HEK293 (cell line): ENCODE data around the gene PPP4R2.

ENCODE experiments used
- BCL6B ChIP-seq: fragments of 450-650 bp; formaldehyde crosslinking; IDR thresholded peaks from 2 replicates; pipeline ENCODE4 v1.5.1; 2017; ENCODE audit warnings: missing biosample characterization, missing genetic modification characterization
- FEZF1 ChIP-seq: fragments of 450-650 bp; formaldehyde crosslinking; IDR thresholded peaks from 2 replicates; pipeline ENCODE4 v1.5.1; 2016; ENCODE audit warnings: missing biosample characterization, missing genetic modification characterization
- GFI1B ChIP-seq: fragments of 450-650 bp; formaldehyde crosslinking; IDR thresholded peaks from 2 replicates; pipeline ENCODE4 v1.5.1; 2016; ENCODE audit warnings: missing biosample characterization, missing genetic modification characterization
- GLIS1 ChIP-seq: fragments of 450-650 bp; formaldehyde crosslinking; IDR thresholded peaks from 2 replicates; pipeline ENCODE4 v1.5.1; 2016; ENCODE audit warnings: missing biosample characterization, missing genetic modification characterization
- KLF7 ChIP-seq: fragments of 450-650 bp; formaldehyde crosslinking; IDR thresholded peaks from 2 replicates; pipeline ENCODE4 v1.5.1; 2016; ENCODE audit warnings: missing biosample characterization, missing genetic modification characterization, borderline replicate concordance
- KLF8 ChIP-seq: fragments of 450-650 bp; formaldehyde crosslinking; IDR thresholded peaks from 2 replicates; pipeline ENCODE4 v1.5.1; 2016; ENCODE audit warnings: missing biosample characterization, missing genetic modification characterization
- OSR2 ChIP-seq: fragments of 450-650 bp; formaldehyde crosslinking; IDR thresholded peaks from 2 replicates; pipeline ENCODE4 v1.5.1; 2016; ENCODE audit warnings: missing biosample characterization, missing genetic modification characterization
- PATZ1 ChIP-seq: fragments of 450-650 bp; formaldehyde crosslinking; IDR thresholded peaks from 2 replicates; pipeline ENCODE4 v1.5.1; 2016; ENCODE audit warnings: missing biosample characterization, missing genetic modification characterization
- PRDM10 ChIP-seq: fragments of 450-650 bp; formaldehyde crosslinking; IDR thresholded peaks from 2 replicates; pipeline ENCODE4 v1.5.1; 2016; ENCODE audit warnings: missing biosample characterization, missing genetic modification characterization
- PRDM4 ChIP-seq: fragments of 450-650 bp; formaldehyde crosslinking; IDR thresholded peaks from 2 replicates; pipeline ENCODE4 v1.5.1; 2017; ENCODE audit warnings: missing biosample characterization, missing genetic modification characterization
- RBAK ChIP-seq: fragments of 450-650 bp; formaldehyde crosslinking; IDR thresholded peaks from 2 replicates; pipeline ENCODE4 v1.5.1; 2016; ENCODE audit warnings: missing biosample characterization, missing genetic modification characterization
- TRIM28 ChIP-seq: IDR thresholded peaks from 2 replicates; pipeline ENCODE4 v1.6.1; 2011; ENCODE audit warnings: low read length, control low read depth, borderline replicate concordance
- ZBTB17 ChIP-seq: fragments of 450-650 bp; formaldehyde crosslinking; IDR thresholded peaks from 2 replicates; pipeline ENCODE4 v1.5.1; 2016; ENCODE audit warnings: missing biosample characterization, missing genetic modification characterization
- ZBTB44 ChIP-seq: fragments of 450-650 bp; IDR thresholded peaks from 2 replicates; pipeline ENCODE4 v1.5.1; 2018; ENCODE audit warnings: missing biosample characterization, mild to moderate bottlenecking, missing genetic modification characterization
- ZFHX2 ChIP-seq: fragments of 450-650 bp; formaldehyde crosslinking; conservative IDR thresholded peaks from 2 replicates; pipeline ENCODE4 v1.5.1; 2016; ENCODE audit warnings: missing biosample characterization, missing genetic modification characterization
- ZNF112 ChIP-seq: fragments of 450-650 bp; formaldehyde crosslinking; IDR thresholded peaks from 2 replicates; pipeline ENCODE4 v1.5.0; 2017; ENCODE audit warnings: missing biosample characterization, missing genetic modification characterization
- ZNF121 ChIP-seq: fragments of 450-650 bp; formaldehyde crosslinking; IDR thresholded peaks from 2 replicates; pipeline ENCODE4 v1.5.1; 2016; ENCODE audit warnings: missing biosample characterization, missing genetic modification characterization
- ZNF155 ChIP-seq: fragments of 450-650 bp; formaldehyde crosslinking; IDR thresholded peaks from 2 replicates; pipeline ENCODE4 v1.5.1; 2016; ENCODE audit warnings: missing biosample characterization, missing genetic modification characterization
- ZNF24 ChIP-seq: fragments of 450-650 bp; formaldehyde crosslinking; IDR thresholded peaks from 2 replicates; pipeline ENCODE4 v1.5.1; 2016; ENCODE audit warnings: missing biosample characterization, missing genetic modification characterization
- ZNF292 ChIP-seq: fragments of 450-650 bp; formaldehyde crosslinking; IDR thresholded peaks from 2 replicates; pipeline ENCODE4 v1.5.1; 2016; ENCODE audit warnings: low read depth, missing biosample characterization, missing genetic modification characterization, borderline replicate concordance
- ZNF311 ChIP-seq: fragments of 450-650 bp; formaldehyde crosslinking; IDR thresholded peaks from 2 replicates; pipeline ENCODE4 v1.5.1; 2017; ENCODE audit warnings: missing biosample characterization, missing genetic modification characterization, borderline replicate concordance
- ZNF335 ChIP-seq: fragments of 450-650 bp; formaldehyde crosslinking; conservative IDR thresholded peaks from 2 replicates; pipeline ENCODE4 v1.5.1; 2016; ENCODE audit warnings: missing biosample characterization, missing genetic modification characterization
- ZNF354C ChIP-seq: fragments of 450-650 bp; formaldehyde crosslinking; IDR thresholded peaks from 2 replicates; pipeline ENCODE4 v1.5.1; 2016; ENCODE audit warnings: missing biosample characterization, missing genetic modification characterization, low read depth, borderline replicate concordance
- ZNF366 ChIP-seq: fragments of 450-650 bp; formaldehyde crosslinking; conservative IDR thresholded peaks from 2 replicates; pipeline ENCODE4 v1.5.1; 2016; ENCODE audit warnings: missing biosample characterization, missing genetic modification characterization
- ZNF548 ChIP-seq: fragments of 450-650 bp; formaldehyde crosslinking; IDR thresholded peaks from 2 replicates; pipeline ENCODE4 v1.5.1; 2016; ENCODE audit warnings: missing biosample characterization, missing genetic modification characterization
- ZNF629 ChIP-seq: fragments of 450-650 bp; formaldehyde crosslinking; IDR thresholded peaks from 2 replicates; pipeline ENCODE4 v1.5.1; 2017; ENCODE audit warnings: missing biosample characterization, missing genetic modification characterization
- ZNF658 ChIP-seq: fragments of 450-650 bp; formaldehyde crosslinking; IDR thresholded peaks from 2 replicates; pipeline ENCODE4; 2016; ENCODE audit warnings: missing biosample characterization, missing genetic modification characterization
- ZNF792 ChIP-seq: fragments of 450-650 bp; formaldehyde crosslinking; IDR thresholded peaks from 2 replicates; pipeline ENCODE4 v1.5.1; 2016; ENCODE audit warnings: missing biosample characterization, missing genetic modification characterization
- ZNF843 ChIP-seq: fragments of 450-650 bp; formaldehyde crosslinking; IDR thresholded peaks from 2 replicates; pipeline ENCODE4 v1.5.1; 2016; ENCODE audit warnings: missing biosample characterization, missing genetic modification characterization
- ZXDB ChIP-seq: fragments of 450-650 bp; formaldehyde crosslinking; IDR thresholded peaks from 2 replicates; pipeline ENCODE4 v1.5.1; 2016; ENCODE audit warnings: missing biosample characterization, missing genetic modification characterization

PPP4R2 gene

GRCh38 chr3:72960812-72961518 lies 35.6 kb upstream of the PPP4R2 start (continued):
- TF ChIP-seq ZNF292 (tag by site-specific recombination) (no peak), PRDM4 (tag by site-specific recombination) (no peak), ZNF354C (tag by site-specific recombination) (no peak), OSR2 (tag by site-specific recombination) (peak; percentile 68; the same call in 1 of the 2 replicates), KLF8 (tag by site-specific recombination) (no peak), ZNF155 (tag by site-specific recombination) (no peak), ZNF658 (no peak), ZNF843 (tag by site-specific recombination) (0 out of 2 replicates have a peak, but pooled peaks have one; percentile 51), ZNF24 (tag by site-specific recombination) (no peak), GLIS1 (peak; percentile 67), ZBTB44 (tag by site-specific recombination) (no peak), BCL6B (tag by site-specific recombination) (no peak), FEZF1 (peak; percentile 37; the same call in 1 of the 2 replicates), ZNF629 (tag by site-specific recombination) (0 out of 2 replicates have a peak, but pooled peaks have one; percentile 9), ZNF335 (peak; percentile 34), KLF7 (tag by site-specific recombination) (no peak), ZNF366 (tag by site-specific recombination) (peak; percentile 51), ZNF548 (tag by site-specific recombination) (no peak), TRIM28 (peak; percentile 35; the same call in 1 of the 2 replicates), ZFHX2 (peak; percentile 44), PRDM10 (tag by site-specific recombination) (0 out of 2 replicates have a peak, but pooled peaks have one; percentile 26), ZXDB (tag by site-specific recombination) (0 out of 2 replicates have a peak, but pooled peaks have one; percentile 10), ZBTB17 (tag by site-specific recombination) (peak; percentile 81), ZNF311 (tag by site-specific recombination) (no peak), GFI1B (no peak), ZNF121 (no peak), PATZ1 (tag by site-specific recombination) (peak; percentile 29; the same call in 1 of the 2 replicates), RBAK (tag by site-specific recombination) (no peak), ZNF112 (tag by site-specific recombination) (no peak), ZNF792 (tag by site-specific recombination) (no peak)
